Epithelial cell of umbilical artery (primary cell): Measurements from ENCODE around the gene TRIM14. TPM values are rescaled to one million over a fixed set of nuclear protein-coding genes. Genes with fewer than 3 reads are reported as not detected.

Source experiments
- total RNA-seq: library from RNA; depleted of rRNA; stranded (reverse); fragments of >200 nt; gene quantifications from 2 replicates; pipeline ENCODE4 v1.2.3, GENCODE V29; 2014

TRIM14 gene, protein sequence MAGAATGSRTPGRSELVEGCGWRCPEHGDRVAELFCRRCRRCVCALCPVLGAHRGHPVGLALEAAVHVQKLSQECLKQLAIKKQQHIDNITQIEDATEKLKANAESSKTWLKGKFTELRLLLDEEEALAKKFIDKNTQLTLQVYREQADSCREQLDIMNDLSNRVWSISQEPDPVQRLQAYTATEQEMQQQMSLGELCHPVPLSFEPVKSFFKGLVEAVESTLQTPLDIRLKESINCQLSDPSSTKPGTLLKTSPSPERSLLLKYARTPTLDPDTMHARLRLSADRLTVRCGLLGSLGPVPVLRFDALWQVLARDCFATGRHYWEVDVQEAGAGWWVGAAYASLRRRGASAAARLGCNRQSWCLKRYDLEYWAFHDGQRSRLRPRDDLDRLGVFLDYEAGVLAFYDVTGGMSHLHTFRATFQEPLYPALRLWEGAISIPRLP
- total RNA-seq: 3.6 and 15.7 TPM in 2 replicates

DNA sequence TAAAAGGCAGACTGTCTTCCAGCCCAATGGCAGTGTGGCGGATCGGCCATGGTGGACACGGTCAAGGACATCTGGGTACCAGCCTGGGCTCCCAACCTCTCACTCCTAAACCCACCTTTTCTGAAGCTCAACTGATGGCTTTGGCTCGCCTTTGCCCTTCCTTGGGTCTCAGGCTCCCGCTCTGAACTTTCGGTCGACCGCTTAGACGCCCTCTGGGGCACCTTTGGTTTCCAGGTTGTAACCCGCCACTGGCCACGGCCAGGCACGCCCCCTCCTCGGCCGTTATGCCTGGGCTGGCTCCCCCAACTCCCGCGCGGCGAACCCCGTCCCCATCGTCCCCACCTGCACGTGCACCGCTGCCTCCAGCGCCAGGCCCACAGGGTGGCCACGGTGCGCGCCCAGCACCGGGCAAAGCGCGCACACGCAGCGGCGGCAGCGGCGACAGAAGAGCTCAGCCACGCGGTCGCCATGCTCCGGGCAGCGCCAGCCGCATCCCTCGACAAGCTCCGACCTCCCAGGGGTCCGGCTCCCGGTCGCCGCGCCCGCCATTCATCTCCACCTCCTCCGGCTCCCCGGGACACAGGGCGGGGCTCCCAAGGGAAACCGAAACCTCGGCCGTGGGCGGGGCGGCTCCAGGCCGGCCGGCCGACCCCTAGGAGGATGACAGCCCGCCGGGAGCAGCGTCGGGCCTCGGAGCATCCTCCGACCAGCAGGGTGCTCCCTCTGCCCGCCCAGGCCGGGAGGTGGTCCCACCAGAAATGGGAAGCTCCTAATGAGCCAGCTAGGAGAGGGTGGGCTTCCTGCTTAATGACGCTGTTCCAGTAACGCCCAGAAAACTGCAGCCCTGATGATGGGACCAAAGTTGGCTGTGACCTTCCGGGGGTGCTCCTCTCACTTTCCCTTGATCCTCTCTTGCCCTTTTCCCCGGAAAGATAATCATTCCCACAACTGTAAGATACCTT, at the start of gene TRIM14:
TSS of gene TRIM14 (minus strand) at position 583 of the 962 bp plus-strand sequence. CDS start at position 549, 34 bp downstream.

DNA sequence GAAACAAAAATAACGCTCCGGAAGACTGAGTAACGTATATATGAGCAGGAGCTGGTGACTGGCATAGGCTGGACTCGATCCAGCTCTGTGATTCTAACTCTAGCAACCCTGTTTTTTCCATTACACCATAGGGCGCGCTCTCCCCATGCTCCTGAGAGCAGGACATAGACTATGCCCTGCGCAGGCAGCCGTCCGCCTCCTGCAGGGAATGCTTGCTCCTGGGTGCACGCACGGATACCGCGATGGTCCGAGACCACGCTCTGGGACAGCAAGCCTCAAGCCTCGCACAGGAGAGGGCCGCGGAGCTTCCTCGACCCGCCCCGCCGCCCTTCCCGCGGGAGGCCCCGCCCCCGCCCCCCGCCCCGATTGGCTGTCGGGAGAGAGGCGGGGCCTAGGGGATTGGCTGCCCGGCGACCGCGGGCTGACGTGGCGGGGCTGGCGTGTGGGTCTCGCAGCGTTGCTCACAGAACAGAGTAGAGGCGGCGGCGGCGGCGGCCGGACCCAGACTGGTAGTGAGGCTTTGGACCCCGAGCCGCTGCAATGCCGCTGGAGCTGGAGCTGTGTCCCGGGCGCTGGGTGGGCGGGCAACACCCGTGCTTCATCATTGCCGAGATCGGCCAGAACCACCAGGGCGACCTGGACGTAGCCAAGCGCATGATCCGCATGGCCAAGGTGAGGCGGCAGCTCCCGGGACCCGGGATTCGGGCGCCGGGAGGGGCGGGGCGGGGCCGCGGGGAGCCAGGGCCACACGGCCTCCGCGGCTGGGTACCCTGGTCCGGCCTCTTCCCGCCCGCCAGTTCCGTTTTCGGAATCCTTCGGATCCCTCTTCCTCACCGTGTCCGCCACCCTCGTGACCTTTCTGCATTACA, 62.5 kb downstream of the TRIM14 start, which contains the start of gene NANS:
TSS of gene NANS (plus strand) at position 464 of the 869 bp plus-strand sequence. CDS start at position 541, 77 bp downstream.

Other genes starting within 250 kb of the TRIM14 start
- gene TRMO, start 196.7 kb downstream of the TRIM14 start, total RNA-seq: 15.3 and 17.3 TPM in 2 replicates
- not detected in 2 replicates for gene HEMGN, start 181.1 kb downstream of the TRIM14 start, total RNA-seq
- gene ANP32B, start 135.9 kb downstream of the TRIM14 start, total RNA-seq: 4.2 and 6.4 TPM in 2 replicates
- gene NANS, start 62.5 kb downstream of the TRIM14 start, total RNA-seq: 127 and 141 TPM in 2 replicates
- 0.32 and 0.46 TPM in 2 replicates for gene CORO2A, start 73.4 kb upstream of the TRIM14 start, total RNA-seq
- gene TBC1D2, start 136.4 kb upstream of the TRIM14 start, total RNA-seq: 1.9 and 2.1 TPM in 2 replicates